Retinal pigment epithelial cell (primary cell): ENCODE data around the gene NCOA1.

ENCODE experiments used
- DNase-seq: peaks from one replicate; pipeline ENCODE4 v3.0.0-alpha.2; 2010; ENCODE audit warnings: low read depth
- H3K4me3 ChIP-seq: 2 replicates; pipeline ENCODE4 v1.5.1; 2011; ENCODE audit warnings: mild to moderate bottlenecking, low read length, control low read depth, moderate library complexity
- TF ChIP-seq, protein P1 (sequence below): conservative IDR thresholded peaks from 2 replicates; pipeline ENCODE4 v1.5.1; 2011; ENCODE audit warnings: low read depth, low read length, control low read depth, inconsistent platforms

The NCOA1 gene

DNA sequence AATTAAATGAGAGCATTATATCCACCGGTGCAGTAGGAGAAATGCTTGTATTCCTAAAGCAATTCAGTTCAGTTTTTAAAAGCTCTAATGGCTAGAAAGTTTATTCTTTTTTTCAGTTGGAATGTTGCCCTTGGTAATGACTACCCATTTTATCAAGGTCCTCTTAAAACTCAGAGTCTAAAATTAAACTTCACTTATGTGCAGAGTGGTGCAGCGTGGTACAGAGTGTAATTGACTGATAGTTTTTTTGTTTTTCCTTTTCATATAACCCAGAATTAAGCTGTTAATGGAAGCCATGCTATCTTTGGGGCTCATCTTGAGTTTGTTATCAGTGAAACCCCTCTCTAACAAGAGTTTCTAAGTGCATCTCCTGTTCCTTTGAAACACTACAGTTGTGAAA is 21.4 kb downstream of the NCOA1 start:
- TF ChIP-seq, protein P1, sequence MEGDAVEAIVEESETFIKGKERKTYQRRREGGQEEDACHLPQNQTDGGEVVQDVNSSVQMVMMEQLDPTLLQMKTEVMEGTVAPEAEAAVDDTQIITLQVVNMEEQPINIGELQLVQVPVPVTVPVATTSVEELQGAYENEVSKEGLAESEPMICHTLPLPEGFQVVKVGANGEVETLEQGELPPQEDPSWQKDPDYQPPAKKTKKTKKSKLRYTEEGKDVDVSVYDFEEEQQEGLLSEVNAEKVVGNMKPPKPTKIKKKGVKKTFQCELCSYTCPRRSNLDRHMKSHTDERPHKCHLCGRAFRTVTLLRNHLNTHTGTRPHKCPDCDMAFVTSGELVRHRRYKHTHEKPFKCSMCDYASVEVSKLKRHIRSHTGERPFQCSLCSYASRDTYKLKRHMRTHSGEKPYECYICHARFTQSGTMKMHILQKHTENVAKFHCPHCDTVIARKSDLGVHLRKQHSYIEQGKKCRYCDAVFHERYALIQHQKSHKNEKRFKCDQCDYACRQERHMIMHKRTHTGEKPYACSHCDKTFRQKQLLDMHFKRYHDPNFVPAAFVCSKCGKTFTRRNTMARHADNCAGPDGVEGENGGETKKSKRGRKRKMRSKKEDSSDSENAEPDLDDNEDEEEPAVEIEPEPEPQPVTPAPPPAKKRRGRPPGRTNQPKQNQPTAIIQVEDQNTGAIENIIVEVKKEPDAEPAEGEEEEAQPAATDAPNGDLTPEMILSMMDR = no peak
- no peak overlapping the region for H3K4me3 ChIP-seq
- no peak for DNase-seq

DNA sequence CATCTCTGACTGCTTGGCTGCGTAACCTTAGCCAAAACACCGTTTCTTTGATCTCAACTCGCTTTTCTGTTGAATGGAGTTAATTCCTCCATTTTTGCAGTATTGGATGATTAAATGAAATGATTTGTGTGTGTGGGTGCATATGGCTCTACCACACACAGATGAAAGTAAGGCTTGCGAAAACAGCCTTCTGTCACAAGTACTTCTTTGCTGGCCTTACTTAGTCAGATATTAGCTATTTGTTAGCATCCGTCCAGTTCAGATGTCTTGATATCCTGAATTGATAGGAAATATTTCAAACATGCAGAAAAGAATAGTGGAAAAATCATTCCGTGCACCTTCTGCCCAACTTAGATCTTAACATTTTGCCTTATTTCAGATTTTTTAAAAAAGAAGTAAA is 21.8 kb downstream of the NCOA1 start:
- no peak overlapping the region for H3K4me3 ChIP-seq
- DNase-seq = no peak
- TF ChIP-seq, protein P1 = no peak

DNA sequence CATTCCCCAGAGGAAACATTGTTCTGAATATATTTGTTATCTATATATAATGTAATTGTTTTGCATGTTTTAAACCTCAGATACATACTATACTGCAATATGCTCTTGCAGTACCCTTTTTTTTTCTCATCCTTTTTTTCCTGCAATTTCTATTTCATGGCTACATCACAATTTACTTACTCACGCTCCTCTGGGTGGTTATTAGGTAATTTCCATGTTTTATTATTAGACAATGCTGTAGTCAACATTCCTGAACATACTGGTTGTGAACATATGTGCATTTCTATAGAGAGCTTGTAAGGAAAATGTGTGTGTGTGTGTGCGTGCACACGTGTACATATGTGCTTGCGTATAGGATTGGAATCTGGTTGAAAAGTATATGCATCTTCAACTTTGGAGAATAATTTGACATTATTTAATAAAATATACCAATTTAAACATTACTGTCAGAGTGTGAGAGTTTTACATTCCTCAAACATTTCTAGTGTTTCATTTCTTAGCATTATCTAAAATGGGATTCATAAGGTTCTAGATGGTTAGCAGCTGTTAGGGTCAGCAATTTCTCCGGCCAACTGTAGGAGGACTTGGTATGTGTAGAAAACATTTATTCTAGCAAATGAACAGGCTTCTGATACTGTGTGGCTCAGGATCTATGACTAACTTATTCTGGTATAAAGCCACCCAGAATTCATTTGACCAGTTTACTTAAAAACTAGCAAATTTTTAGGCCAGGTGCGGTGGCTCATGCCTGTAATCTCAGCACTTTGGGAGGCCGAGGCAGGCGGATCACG is 22.4 kb downstream of the NCOA1 start:
- TF ChIP-seq, protein P1 = no peak
- H3K4me3 ChIP-seq = no peak overlapping the region
- DNase-seq = no peak

DNA sequence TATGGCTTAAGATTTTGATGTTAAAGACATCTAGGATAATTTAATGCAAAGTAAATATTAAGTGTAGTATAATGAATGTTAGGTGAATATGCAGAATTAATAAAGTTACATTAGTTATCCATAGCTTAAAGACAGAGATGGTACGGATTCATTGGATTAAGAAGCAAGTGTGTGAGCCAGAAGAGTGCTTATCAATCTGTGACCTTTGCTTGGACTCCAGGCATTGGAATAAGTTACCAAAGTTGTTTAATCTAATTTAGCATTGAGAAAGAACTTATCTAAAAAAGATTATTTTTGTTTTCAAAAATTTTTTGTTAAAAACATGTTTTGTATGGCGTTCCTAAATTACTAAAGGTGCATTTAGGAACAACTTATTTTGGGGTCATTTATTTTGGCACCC is 23.8 kb downstream of the NCOA1 start:
- H3K4me3 ChIP-seq = no peak overlapping the region
- TF ChIP-seq, protein P1 = no peak
- no peak for DNase-seq

DNA sequence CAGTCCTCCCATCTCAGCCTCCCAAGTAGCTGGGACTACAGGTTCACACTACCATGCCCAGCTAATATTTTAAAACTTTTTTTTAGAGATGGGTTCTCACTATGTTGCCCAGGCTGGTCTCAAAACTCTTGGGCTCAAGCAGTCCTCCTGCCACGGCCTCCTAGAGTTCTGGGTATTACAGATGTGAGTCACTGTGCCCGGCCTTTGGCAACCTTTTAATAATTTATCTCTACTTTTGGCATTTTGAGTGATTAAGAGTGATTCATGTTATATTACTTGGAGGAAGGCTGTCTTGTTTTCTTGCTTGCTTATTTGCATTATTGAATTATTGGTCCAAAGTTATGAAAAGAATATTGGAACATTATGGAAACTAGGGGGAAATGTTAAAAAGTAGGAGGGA is 24.3 kb downstream of the NCOA1 start:
- no peak overlapping the region for H3K4me3 ChIP-seq
- TF ChIP-seq, protein P1 = no peak
- no peak for DNase-seq

DNA sequence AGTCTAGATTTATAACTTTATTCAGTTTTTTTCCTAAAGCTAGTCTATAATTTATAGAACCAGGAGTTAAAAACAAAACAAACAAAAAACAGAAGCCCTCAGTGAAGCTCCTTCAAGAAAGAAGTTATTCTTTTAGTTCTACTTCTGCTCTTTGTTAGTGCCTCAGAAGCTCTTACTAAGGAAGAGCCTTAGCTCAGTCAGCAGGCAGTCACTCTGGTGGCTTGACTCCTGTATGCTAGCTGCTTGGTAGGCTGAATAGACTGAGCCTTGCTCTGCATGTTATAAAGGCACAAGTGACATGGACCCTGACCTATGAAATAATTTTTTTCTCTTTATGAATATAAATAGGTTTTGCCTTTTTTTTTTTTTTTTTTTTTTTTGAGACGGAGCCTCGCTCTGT is 24.8 kb downstream of the NCOA1 start:
- DNase-seq = no peak
- no peak overlapping the region for H3K4me3 ChIP-seq
- TF ChIP-seq, protein P1 = no peak

DNA sequence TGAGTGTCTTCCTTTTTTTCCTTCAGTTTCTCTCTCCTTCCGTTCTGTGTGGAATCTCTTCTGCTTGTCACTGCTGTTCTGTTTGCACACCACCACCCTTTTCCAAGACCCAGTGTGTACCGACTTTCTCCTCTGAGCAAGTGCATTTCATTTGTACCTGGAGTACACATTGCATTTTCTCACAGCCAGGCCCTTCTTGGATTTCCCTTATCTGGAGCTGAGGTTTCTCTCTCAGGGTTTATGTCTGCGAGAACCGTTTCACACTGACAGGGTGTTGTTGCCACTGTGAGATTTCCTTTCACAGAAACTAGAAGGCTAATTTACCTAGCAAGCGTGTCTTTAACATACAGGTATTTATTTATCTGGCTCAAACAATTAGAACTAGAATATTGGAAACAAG is 26.2 kb downstream of the NCOA1 start:
- DNase-seq = no peak
- TF ChIP-seq, protein P1 = no peak
- no peak overlapping the region for H3K4me3 ChIP-seq
